NCI-H2227 (cell line): Measurements from ENCODE around the gene ZNF79.
"Not testable (repeated sequence)": the region's sequence is repeated elsewhere in the genome, so short reads cannot be mapped to it uniquely, and the experiment has no call there.

Experiments used
- DNase-seq: peaks from one replicate; lab custom pipeline; 2025; ENCODE audit not compliant: unreplicated experiment; lab: John Stamatoyannopoulos, UW

Gene ZNF79

DNA sequence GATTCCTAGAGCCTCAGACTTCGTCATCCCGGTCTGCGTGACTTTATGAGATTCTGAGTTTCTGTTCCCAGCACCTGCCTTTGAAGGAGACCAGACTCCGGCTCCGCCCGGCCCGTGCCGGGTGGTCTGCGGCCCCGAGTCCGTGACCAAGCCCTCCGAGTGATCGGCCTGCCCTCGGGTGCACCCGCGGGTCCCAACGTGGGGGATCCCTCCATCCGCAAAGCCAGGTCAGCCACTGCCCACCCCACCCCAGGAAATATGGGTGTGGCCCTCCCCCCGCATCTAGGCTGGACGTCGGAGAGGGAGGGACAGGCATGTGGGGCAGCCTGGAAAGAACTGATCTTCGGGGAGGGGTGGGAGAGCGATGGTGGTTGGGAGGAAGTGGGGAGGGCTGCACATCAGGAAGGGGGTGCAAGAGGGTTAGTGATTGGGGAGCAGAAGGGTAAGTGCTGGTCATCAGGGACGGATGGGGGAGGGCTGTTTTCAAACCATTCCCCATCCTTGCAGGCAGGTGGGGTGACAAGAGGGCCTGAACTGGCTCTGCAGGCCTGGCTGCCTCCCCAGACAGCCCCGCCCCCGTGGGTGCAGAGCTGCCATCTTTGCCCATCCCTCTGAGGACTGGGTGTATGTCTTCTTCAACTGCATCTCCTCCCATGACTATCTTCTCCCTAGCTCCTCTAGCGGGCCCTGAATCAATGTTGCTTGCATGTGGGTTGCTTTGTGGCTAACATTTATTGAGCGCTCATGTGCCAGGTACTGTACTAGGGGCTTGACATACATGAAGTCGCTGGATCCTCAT is 27.9 kb downstream of the ZNF79 start:
- peak; percentile 49 for DNase-seq

GRCh38 chr9:127452691-127453090 is 28.5 kb downstream of the ZNF79 start:
- DNase-seq, result no peak

DNA sequence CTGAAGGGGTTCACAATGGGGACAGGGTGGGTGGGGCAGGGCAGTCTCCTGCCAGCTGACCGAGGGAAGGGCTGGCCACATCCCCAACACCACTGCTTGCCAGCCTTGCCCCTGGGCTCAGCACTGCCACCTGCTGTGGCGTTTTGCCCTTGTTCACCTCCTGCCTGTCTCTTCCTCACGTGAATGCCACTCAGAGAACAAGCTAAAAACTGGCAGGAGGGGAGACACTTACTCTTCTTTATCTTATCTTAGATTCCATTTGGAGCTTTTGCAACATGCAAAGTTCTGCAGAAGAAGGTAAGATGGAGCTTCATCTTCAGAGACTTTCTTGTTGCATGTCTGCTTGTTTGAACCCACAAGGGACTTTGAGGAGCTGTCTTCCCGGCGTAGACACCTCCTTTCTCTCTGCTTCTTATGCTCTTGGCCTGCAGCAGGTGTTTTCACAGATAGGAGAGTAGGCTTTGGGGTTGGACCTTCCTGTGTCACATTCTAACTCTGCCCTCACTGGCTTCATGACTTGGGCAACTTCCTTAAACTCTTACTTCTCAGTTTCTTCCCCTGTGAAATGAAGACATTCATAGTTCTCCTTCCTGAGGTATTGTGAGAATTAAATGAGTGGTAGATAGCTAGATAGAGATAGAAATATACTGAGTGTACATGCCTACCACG is 31.3 kb downstream of the ZNF79 start:
- no peak for DNase-seq

- DNase-seq, result no peak
These were observed 33.2 kb downstream of the ZNF79 start for GRCh38 chr9:127457191-127457878.

- DNase-seq, result no peak
These were observed 34.7 kb downstream of the ZNF79 start for GRCh38 chr9:127458921-127459320.

DNA sequence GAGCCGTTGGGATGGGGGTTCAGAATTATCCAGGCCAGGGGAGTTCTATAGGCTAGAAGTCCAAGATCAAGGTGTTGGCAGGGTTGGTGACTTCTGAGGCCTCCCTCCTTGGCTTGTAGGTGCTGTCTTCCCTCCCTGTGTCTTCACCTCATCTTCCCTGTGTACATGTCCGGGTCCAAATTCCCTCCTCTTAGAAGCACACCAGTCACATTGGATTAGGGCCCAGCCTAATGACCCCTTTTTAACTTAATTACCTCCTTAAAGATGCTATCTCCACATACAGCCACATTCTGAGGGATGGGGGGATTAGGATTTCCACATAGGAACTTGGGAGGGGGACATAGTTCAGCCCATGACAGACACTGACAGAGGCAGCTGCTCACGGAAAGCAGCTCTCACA is 39.2 kb downstream of the ZNF79 start:
- no peak for DNase-seq

DNA sequence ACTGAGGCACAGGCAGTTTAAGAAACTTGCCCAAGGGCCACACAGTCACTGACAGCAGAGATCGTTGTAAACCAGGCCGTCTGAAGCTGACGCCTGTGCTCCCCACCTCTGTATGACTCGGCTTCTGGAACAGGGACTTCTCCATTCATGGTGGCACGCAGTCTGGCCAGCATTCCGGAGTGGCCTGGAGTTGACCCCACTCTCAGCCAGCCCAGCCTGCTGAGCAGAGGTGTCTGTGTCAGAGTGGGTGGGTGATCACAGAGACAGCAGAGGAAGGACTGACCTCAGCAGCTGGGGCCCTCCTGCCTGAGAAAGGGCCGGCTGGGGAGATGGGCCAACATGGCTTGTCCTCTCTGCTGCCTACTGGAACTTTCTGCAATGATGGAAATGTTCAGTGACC is 39.7 kb downstream of the ZNF79 start:
- no peak for DNase-seq

DNA sequence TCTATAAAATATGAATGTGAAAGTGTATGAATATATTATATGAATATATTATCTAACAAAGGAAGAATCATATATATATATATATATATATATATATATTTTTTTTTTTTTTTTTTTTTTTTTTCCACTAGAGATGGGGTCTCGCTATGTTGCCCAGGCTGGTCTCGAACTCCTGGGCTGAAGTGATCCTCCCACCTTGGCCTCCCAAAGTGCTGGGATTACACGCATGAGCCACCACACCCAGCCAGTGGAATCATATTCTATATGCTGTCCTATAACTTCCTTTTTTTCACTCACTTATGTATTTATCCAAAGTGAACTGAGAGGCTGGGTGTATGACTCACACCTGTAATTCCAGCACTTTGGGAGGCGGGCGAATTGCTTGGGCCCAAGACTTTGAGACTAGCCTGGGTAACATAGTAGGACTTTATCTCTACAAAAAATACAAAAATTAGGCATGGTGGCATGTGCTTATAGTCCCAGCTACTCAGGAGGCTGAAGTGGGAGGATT is 42.3 kb downstream of the ZNF79 start:
- DNase-seq, result not testable (repeated sequence)

DNA sequence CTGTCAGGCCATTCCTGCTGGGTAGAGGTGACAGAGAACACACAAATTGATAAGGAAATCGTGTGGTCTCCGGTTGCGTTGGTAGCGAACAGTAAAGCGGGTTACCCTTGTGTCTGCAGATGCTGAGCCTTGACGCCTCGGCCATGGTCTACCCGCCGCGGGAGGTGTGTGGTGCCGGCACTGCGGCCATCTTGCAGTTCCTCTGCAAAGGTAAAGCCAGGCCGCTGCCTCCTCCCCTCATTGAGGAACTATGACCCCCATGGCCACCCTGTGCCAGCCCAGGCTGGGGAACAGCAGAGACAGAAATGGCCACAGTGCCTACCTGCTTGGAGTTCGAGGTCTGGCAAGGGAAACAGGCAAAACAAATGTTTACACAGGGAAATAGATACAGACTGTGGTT is 43.4 kb downstream of the ZNF79 start:
- no peak for DNase-seq

GRCh38 chr9:127470662-127471061 is 46.5 kb downstream of the ZNF79 start:
- no peak for DNase-seq

DNA sequence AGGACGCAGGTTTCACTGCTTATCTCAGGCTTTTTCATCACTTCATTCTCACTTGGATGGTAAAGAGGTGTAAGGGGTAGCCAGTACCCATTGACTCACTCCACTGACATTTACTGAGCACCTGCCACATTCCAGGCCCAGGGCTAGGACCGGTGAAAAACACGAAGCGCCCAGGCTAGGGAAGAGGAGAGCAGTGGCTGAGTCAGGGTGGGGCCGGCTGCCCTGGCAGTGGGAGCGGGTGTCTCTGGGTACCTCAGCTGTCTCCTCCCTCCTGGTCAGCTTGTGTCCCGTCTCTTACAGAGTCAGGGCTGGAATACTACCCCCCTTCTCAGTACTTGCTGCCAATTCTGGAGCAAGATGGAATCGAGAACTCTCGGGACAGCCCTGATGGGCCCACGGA is 49.3 kb downstream of the ZNF79 start:
- no peak for DNase-seq

DNA sequence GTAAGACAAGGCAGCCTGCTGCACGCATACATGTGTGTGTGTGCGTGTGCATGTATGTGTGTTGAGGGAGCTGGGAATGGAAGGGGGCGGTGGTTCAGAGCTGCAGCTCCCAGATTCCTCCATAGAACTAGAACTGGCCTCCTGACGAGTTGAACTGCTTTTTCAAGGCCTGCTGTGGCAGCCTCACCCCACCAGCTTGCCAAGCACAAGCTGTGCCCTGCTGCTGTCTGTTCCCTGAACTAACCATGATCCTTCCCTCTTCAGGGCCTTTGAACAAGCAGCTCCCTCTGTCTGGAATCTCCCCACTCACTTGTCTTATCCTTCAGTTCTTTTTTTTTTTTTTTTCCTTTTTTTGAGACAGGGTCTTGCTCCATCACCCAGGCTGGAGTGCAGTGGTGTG is 49.8 kb downstream of the ZNF79 start:
- no peak for DNase-seq

GRCh38 chr9:127474592-127474991 is 50.4 kb downstream of the ZNF79 start:
- no peak for DNase-seq

DNA sequence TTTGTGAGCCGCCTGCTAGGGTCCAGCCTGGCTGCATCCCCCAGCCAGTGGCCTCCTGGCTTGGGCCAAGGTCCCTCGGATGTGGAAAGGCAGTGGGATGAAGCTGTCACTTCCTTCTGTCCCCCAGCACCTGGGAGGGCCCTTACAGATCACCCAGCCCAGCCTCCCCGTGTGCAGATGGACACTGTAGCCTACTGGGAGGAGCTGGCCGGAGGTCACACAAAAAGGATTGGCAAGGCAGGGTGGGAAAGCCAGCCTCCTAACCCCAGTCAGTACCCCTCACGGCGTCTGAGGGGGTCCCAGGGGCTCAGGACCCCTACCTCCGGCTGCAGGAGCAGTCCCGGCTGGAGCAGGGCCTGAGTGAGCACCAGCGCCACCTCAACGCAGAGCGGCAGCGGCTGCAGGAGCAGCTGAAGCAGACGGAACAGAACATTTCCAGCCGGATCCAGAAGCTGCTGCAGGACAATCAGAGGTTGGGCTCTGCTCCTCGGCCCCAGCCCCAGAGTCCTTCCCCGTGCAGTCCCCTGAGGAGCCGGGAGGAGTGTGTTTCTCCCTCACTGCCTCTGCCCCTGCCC is 55.4 kb downstream of the ZNF79 start:
- no peak for DNase-seq

DNA sequence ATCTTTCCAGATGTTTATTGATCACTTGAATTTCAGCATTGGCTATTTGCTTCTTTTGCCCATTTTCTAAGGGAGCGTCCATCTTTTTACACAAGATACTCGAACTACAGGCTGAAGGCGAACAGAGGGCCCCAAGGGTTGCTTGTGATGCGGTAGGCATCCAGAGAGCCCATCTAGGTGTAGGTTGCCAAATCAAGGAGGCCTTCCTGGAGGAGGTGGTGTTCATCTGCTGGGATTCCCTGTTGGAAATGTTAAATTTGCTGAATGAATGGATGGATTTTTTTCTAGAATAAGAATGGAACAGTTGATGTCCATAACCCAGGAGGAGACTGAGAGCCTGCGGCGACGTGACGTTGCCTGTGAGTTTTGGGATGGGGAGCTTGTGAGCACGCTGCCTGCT is 58.5 kb downstream of the ZNF79 start:
- no peak for DNase-seq

DNA sequence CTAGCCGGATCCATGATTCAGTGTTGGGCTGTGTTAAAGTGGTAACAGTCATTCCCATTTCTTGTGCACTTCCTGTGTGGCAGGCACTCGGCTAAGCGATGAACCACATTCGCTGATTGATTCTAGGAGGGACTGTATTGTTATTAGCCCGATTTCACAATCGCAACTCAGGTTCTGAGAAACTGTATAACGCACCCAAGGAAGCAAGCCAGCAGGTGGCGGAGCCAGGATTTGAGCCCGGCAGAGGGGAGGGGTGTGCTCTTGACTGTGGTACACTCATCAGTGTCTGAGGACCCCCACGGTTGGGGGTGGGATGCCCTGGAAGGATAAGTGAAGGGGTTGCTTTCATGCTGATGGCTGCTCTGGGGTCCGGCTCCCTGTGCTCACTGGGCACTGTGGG is 61.8 kb downstream of the ZNF79 start:
- DNase-seq, result no peak

GRCh38 chr9:127488946-127489345 is 64.8 kb downstream of the ZNF79 start:
- no peak for DNase-seq

- no peak for DNase-seq
These were observed 65.4 kb downstream of the ZNF79 start for GRCh38 chr9:127489471-127490115.

- no peak for DNase-seq
These were observed 66.5 kb downstream of the ZNF79 start for GRCh38 chr9:127490535-127491230.

- no peak for DNase-seq
These were observed 67.3 kb downstream of the ZNF79 start for GRCh38 chr9:127491516-127491915.
